Measurements from ENCODE around the gene HPGDS.

GRCh38 chr4:94370533-94371254 lies 28.1 kb upstream of the HPGDS start:
- TF ChIP-seq CTCF (IDR thresholded peaks at IDR 0.05) (no peak), POLR2A (IDR thresholded peaks at IDR 0.05) (no peak)

Data from Peyer's patch (tissue), 4 donors.